SK-N-SH (cell line): ENCODE data around the gene DCBLD1. TPM values are rescaled to one million over a fixed set of nuclear protein-coding genes. Genes with fewer than 3 reads are reported as not detected.

Experiments used
- CTCF ChIA-PET: fragments of 300-600, 350-600 bp; formaldehyde crosslinking; extraction: SDS; loops from one replicate; lab custom pipeline; 2021; lab: Yijun Ruan, JAX
- POLR2A ChIA-PET: fragments of 350-600 bp; sonication (Branson Sonifier 250); formaldehyde crosslinking; extraction: SDS; loops from one replicate; lab custom pipeline; 2020; ENCODE audit warnings: antibody characterized with exemption, inconsistent platforms; lab: Yijun Ruan, JAX
- DNase-seq: peaks from one replicate; pipeline ENCODE4 v3.0.0; 2012
- H2AFZ ChIP-seq: fragments of 200-600 bp; sonication (generic); 2 replicates; pipeline ENCODE4 v1.8.1; 2016; ENCODE audit warnings: antibody characterized with exemption, mild to moderate bottlenecking, low read depth
- H3F3A ChIP-seq: fragments of 200-600 bp; sonication (generic); replicated peaks from 2 replicates; pipeline ENCODE3; 2016; ENCODE audit warnings: antibody characterized with exemption, mild to moderate bottlenecking; ENCODE audit not compliant: insufficient read depth
- H3K27ac ChIP-seq, 2 experiments: fragments of 200-500 bp in 1 of 2; fragments of 200-600 bp in 1 of 2; sonication (Bioruptor generic) in 1 of 2; sonication (generic), shearing (Covaris generic) in 1 of 2; 2 replicates each; pipeline versions ENCODE4 v1.5.1 to v1.6.1; 2014 to 2016; ENCODE audit warnings: low read depth in 2 of 2, inconsistent platforms in 1 of 2, low read length in 1 of 2, mild to moderate bottlenecking in 1 of 2, mixed read lengths in 1 of 2
- H3K27me3 ChIP-seq: fragments of 200-600 bp; sonication (generic), shearing (Covaris generic); 2 replicates; pipeline ENCODE4 v1.6.1; 2016; ENCODE audit warnings: mixed run types; ENCODE audit not compliant: insufficient read depth
- H3K36me3 ChIP-seq, 2 experiments: fragments of 200-500 bp in 1 of 2; fragments of 200-600 bp in 1 of 2; sonication (Bioruptor generic) in 1 of 2; sonication (generic) in 1 of 2; replicated peaks in 1 of 2; 2 replicates each; pipeline versions ENCODE3 to v1.5.1; 2014 to 2016; ENCODE audit warnings: low read length in 1 of 2, mild to moderate bottlenecking in 1 of 2; ENCODE audit not compliant: insufficient read depth in 2 of 2, control insufficient read depth in 1 of 2
- H3K4me1 ChIP-seq, 2 experiments: fragments of 200-500 bp in 1 of 2; fragments of 200-600 bp in 1 of 2; sonication (Bioruptor generic) in 1 of 2; sonication (generic), shearing (Covaris generic) in 1 of 2; 2 replicates each; pipeline versions ENCODE4 v1.5.1 to v1.6.1; 2014 to 2016; ENCODE audit warnings: low read depth in 1 of 2, low read length in 1 of 2, mixed run types in 1 of 2; ENCODE audit not compliant: insufficient read depth in 2 of 2, control insufficient read depth in 1 of 2
- H3K4me2 ChIP-seq: fragments of 200-600 bp; sonication (generic), shearing (Covaris generic); 2 replicates; pipeline ENCODE4 v1.6.1; 2017; ENCODE audit warnings: mixed run types
- H3K4me3 ChIP-seq, 2 experiments: fragments of 200-500 bp in 1 of 2; fragments of 200-600 bp in 1 of 2; sonication (Bioruptor generic) in 1 of 2; sonication (generic), shearing (Covaris generic) in 1 of 2; 2 replicates each; pipeline versions ENCODE4 v1.5.1 to v1.8.1; 2014 to 2016; ENCODE audit warnings: low read depth in 2 of 2, inconsistent platforms in 1 of 2, low read length in 1 of 2, mild to moderate bottlenecking in 1 of 2, mixed read lengths in 1 of 2, moderate library complexity in 1 of 2
- H3K79me2 ChIP-seq: fragments of 200-600 bp; sonication (generic); 2 replicates; pipeline ENCODE4 v1.8.1; 2017; ENCODE audit warnings: mild to moderate bottlenecking; ENCODE audit not compliant: insufficient read depth
- H3K9ac ChIP-seq: fragments of 200-600 bp; sonication (generic); 2 replicates; pipeline ENCODE4 v1.6.1; 2017; ENCODE audit warnings: mixed run types
- H3K9me2 ChIP-seq: fragments of 200-600 bp; sonication (generic); 2 replicates; pipeline ENCODE4 v1.6.1; 2017; ENCODE audit warnings: mixed run types
- H3K9me3 ChIP-seq: fragments of 200-600 bp; sonication (generic); 2 replicates; pipeline ENCODE4 v1.6.1; 2017; ENCODE audit warnings: mixed run types, mild to moderate bottlenecking, moderate library complexity
- H4K20me1 ChIP-seq: fragments of 200-600 bp; sonication (generic); 2 replicates; pipeline ENCODE4 v1.6.1; 2017; ENCODE audit warnings: mild to moderate bottlenecking, mixed run types; ENCODE audit not compliant: insufficient read depth
- EP300 ChIP-seq, 2 experiments: IDR thresholded peaks; 2 replicates each; pipeline versions ENCODE4 v1.4.0 to v1.6.1; 2012; ENCODE audit warnings: borderline replicate concordance in 1 of 2, low read depth in 1 of 2, low read length in 1 of 2
- EZH2phosphoT487 ChIP-seq: fragments of 200-600 bp; sonication (generic); IDR thresholded peaks from 2 replicates; pipeline ENCODE4 v1.6.1; 2017; ENCODE audit warnings: low read depth, mixed run types, mild to moderate bottlenecking, antibody characterized with exemption, moderate library complexity, borderline replicate concordance
- FOXM1 ChIP-seq: IDR thresholded peaks from 2 replicates; pipeline ENCODE4 v1.4.0; 2012; ENCODE audit warnings: low read depth, mild to moderate bottlenecking
- JUND ChIP-seq: IDR thresholded peaks from 2 replicates; pipeline ENCODE4 v1.4.0; 2012
- MEF2A ChIP-seq: IDR thresholded peaks from 2 replicates; pipeline ENCODE4 v1.4.0; 2012; ENCODE audit warnings: low read depth, borderline replicate concordance
- MXI1 ChIP-seq: IDR thresholded peaks from 2 replicates; pipeline ENCODE4 v1.6.1; 2012; ENCODE audit warnings: mild to moderate bottlenecking, low read depth, low read length, improper control_type of control experiment
- NFIC ChIP-seq: IDR thresholded peaks from 2 replicates; pipeline ENCODE4 v1.4.0; 2012; ENCODE audit warnings: borderline replicate concordance
- POLR2AphosphoS5 ChIP-seq: IDR thresholded peaks from 2 replicates; pipeline ENCODE4 v1.6.1; 2012; ENCODE audit warnings: low read depth, low read length
- SMC3 ChIP-seq: IDR thresholded peaks from 2 replicates; pipeline ENCODE4 v1.6.1; 2012; ENCODE audit warnings: low read depth, low read length, improper control_type of control experiment
- TAF1 ChIP-seq: IDR thresholded peaks from 2 replicates; pipeline ENCODE4 v1.6.1; 2012; ENCODE audit warnings: low read depth, mild to moderate bottlenecking, low read length, moderate library complexity, borderline replicate concordance
- TEAD4 ChIP-seq: IDR thresholded peaks from 2 replicates; pipeline ENCODE4 v1.4.0; 2012; ENCODE audit warnings: mild to moderate bottlenecking, borderline replicate concordance; ENCODE audit not compliant: insufficient read depth
- WGBS: methylation state at CpG from one replicate; pipeline ENCODE4 v1.1.6; 2017; ENCODE audit warnings: low lambda C conversion rate; 5-methylcytosine and 5-hydroxymethylcytosine counted together
- polyA plus RNA-seq, 3 experiments: library from polyadenylated mRNA; depleted of rRNA; stranded (reverse); fragments of >200 nt; gene quantifications; 2 replicates each; pipeline ENCODE4 v1.2.3, GENCODE V29; 2012
- TF ChIP-seq, protein P1 (sequence below): IDR thresholded peaks from 2 replicates; pipeline ENCODE4 v1.4.0; 2012; ENCODE audit warnings: low read depth, borderline replicate concordance
- TF ChIP-seq, protein P2 (sequence below): fragments of 150-350 bp; IDR thresholded peaks from 2 replicates; pipeline ENCODE4 v1.6.1; 2016; ENCODE audit warnings: mild to moderate bottlenecking, low read depth, low read length
- TF ChIP-seq, protein P3 (sequence below): IDR thresholded peaks from 2 replicates; pipeline ENCODE4 v1.4.0; 2012; ENCODE audit warnings: low read depth
- TF ChIP-seq, protein P4 (sequence below): IDR thresholded peaks from 2 replicates; pipeline ENCODE4 v1.6.1; 2012; ENCODE audit warnings: mild to moderate bottlenecking, low read depth, low read length, moderate library complexity

Gene DCBLD1
- polyA plus RNA-seq, 1 of the 3 experiments (the other 2 are of a cell fraction), result 82.2 TPM

DNA sequence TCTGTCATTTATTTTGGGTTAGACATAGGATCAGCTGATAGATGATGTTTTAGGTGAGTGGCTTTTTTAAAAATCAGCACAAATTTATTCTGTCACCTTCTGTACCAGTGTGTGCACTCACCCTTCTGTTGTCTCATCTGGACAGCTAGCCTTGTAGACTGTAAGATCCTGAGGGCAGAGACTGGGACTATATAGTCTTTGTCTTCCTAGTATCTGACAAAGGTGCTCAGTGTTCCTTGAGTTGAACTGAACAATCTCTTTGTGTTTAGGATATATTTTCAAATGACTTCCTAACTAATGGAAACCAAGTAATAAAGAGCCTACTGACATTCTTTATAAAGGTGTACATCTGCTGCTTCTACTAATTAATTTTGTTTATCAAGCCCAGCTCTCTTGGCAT lies 3.0 kb downstream of the DCBLD1 start:
- H3K9ac ChIP-seq, result peak overlapping the region; percentile 90
- no peaks in the 10 kb centered on the region for H3K9me2 ChIP-seq
- H3K4me3 ChIP-seq, result peak overlapping the region; percentile 69 to 85; a peak in 3 of 4 replicates
- H3K79me2 ChIP-seq, result peaks cover 75% of the 10 kb centered on the region
- H4K20me1 ChIP-seq, result no peaks in the 10 kb centered on the region
- H3K4me1 ChIP-seq, result peaks cover 4 to 7% of the 10 kb centered on the region in 2 experiments; a peak in 2 of 4 replicates
- TF ChIP-seq TAF1 (no peak), EP300 (IDR thresholded peaks at IDR 0.05; ENCODE audit: borderline replicate concordance in 1 of 2, low read depth in 1 of 2, low read length in 1 of 2) (no peak), SMC3 (no peak), MEF2A (no peak)
- TF ChIP-seq, protein P1, sequence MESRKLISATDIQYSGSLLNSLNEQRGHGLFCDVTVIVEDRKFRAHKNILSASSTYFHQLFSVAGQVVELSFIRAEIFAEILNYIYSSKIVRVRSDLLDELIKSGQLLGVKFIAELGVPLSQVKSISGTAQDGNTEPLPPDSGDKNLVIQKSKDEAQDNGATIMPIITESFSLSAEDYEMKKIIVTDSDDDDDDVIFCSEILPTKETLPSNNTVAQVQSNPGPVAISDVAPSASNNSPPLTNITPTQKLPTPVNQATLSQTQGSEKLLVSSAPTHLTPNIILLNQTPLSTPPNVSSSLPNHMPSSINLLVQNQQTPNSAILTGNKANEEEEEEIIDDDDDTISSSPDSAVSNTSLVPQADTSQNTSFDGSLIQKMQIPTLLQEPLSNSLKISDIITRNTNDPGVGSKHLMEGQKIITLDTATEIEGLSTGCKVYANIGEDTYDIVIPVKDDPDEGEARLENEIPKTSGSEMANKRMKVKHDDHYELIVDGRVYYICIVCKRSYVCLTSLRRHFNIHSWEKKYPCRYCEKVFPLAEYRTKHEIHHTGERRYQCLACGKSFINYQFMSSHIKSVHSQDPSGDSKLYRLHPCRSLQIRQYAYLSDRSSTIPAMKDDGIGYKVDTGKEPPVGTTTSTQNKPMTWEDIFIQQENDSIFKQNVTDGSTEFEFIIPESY, result no peak
- TF ChIP-seq, protein P2, sequence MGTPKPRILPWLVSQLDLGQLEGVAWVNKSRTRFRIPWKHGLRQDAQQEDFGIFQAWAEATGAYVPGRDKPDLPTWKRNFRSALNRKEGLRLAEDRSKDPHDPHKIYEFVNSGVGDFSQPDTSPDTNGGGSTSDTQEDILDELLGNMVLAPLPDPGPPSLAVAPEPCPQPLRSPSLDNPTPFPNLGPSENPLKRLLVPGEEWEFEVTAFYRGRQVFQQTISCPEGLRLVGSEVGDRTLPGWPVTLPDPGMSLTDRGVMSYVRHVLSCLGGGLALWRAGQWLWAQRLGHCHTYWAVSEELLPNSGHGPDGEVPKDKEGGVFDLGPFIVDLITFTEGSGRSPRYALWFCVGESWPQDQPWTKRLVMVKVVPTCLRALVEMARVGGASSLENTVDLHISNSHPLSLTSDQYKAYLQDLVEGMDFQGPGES, result no peak
- TF ChIP-seq, all 33 proteins: peak for 0
- DNase-seq, result no peak
- Histone ChIP-seq H3K27me3 (no peaks in the 10 kb centered on the region), H2AFZ (no peak overlapping the region), H3K36me3 (peaks cover 0 to 43% of the 10 kb centered on the region in 2 experiments), H3K27ac (peak overlapping the region in 1 of 2 experiments; percentile 75; a peak in 2 of 4 replicates), H3K4me2 (peak overlapping the region; percentile 88), H3K9me3 (no peaks in the 10 kb centered on the region), H3F3A (peaks cover 48% of the 10 kb centered on the region)
- ChIA-PET CTCF (interaction anchor here (0.8 kb wide), 1 partner anchor 35 kb away, joined by 3 read pairs; no protein-coding TSS in a partner anchor), POLR2A (no interaction called here)

DNA sequence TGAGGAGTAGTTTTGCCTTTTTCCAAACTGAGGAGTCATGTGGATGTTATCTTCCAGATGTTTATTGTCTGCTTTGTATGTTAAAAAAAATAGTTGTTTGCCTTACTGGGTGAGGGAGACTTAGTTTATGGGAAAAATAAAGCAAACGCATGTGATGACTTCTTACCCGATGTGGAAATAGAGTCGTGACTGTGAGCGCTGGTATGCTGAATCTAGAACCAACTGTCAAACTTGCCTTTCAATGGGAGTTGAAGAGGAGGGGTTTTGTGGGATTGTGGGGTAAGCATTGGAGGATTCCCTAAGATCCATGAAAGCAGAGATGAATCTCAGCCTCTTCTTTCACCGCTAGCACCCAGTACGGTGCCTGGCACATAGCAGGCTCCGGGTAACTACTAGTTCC lies 5.3 kb downstream of the DCBLD1 start:
- no peaks in the 10 kb centered on the region for H3K9me2 ChIP-seq
- no peaks in the 10 kb centered on the region for H3K27me3 ChIP-seq
- peak overlapping the region; percentile 22; the same call in 1 of the 2 replicates for H3K4me2 ChIP-seq
- POLR2A ChIA-PET, result no interaction called here
- peaks cover 56% of the 10 kb centered on the region for H3F3A ChIP-seq
- peaks cover 4 to 17% of the 10 kb centered on the region in 2 experiments; a peak in 3 of 4 replicates for H3K4me1 ChIP-seq
- H3K27ac ChIP-seq, result peak overlapping the region in 1 of 2 experiments; percentile 97; a peak in 2 of 4 replicates
- no peak overlapping the region for H3K9ac ChIP-seq
- WGBS, result 64% methylated on average over 7 of the region's 7 CpGs
- no peaks in the 10 kb centered on the region for H4K20me1 ChIP-seq
- no peaks in the 10 kb centered on the region for H3K9me3 ChIP-seq
- peaks cover 0 to 44% of the 10 kb centered on the region in 2 experiments for H3K36me3 ChIP-seq
- peaks cover 99% of the 10 kb centered on the region for H3K79me2 ChIP-seq
- no peak for DNase-seq
- H3K4me3 ChIP-seq, result no peak overlapping the region
- TF ChIP-seq NFIC, result no peak
- TF ChIP-seq, protein P3, sequence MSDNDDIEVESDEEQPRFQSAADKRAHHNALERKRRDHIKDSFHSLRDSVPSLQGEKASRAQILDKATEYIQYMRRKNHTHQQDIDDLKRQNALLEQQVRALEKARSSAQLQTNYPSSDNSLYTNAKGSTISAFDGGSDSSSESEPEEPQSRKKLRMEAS, result no peak
- no peak for TF ChIP-seq TEAD4
- no peak for TF ChIP-seq FOXM1
- no peak for TF ChIP-seq JUND
- TF ChIP-seq POLR2AphosphoS5, result no peak
- TF ChIP-seq MXI1, result no peak
- TF ChIP-seq, protein P4, sequence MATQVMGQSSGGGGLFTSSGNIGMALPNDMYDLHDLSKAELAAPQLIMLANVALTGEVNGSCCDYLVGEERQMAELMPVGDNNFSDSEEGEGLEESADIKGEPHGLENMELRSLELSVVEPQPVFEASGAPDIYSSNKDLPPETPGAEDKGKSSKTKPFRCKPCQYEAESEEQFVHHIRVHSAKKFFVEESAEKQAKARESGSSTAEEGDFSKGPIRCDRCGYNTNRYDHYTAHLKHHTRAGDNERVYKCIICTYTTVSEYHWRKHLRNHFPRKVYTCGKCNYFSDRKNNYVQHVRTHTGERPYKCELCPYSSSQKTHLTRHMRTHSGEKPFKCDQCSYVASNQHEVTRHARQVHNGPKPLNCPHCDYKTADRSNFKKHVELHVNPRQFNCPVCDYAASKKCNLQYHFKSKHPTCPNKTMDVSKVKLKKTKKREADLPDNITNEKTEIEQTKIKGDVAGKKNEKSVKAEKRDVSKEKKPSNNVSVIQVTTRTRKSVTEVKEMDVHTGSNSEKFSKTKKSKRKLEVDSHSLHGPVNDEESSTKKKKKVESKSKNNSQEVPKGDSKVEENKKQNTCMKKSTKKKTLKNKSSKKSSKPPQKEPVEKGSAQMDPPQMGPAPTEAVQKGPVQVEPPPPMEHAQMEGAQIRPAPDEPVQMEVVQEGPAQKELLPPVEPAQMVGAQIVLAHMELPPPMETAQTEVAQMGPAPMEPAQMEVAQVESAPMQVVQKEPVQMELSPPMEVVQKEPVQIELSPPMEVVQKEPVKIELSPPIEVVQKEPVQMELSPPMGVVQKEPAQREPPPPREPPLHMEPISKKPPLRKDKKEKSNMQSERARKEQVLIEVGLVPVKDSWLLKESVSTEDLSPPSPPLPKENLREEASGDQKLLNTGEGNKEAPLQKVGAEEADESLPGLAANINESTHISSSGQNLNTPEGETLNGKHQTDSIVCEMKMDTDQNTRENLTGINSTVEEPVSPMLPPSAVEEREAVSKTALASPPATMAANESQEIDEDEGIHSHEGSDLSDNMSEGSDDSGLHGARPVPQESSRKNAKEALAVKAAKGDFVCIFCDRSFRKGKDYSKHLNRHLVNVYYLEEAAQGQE, result no peak
- no peak for TF ChIP-seq EZH2phosphoT487
- TF ChIP-seq, all 33 proteins: peak for 0
- H2AFZ ChIP-seq, result no peak overlapping the region
- CTCF ChIA-PET, result no interaction called here
